Sigmoid colon (tissue), 4 donors: ENCODE results near the gene TMTC1.

Source experiments
- CTCF ChIP-seq, 4 experiments: fragments of 450-650 bp in 3 of 4; fragments of 200-600 bp in 1 of 4; IDR thresholded peaks; one replicate each; pipeline ENCODE4 v1.5.1; 2016 to 2019; ENCODE audit warnings: antibody characterized with exemption in 4 of 4, mild to moderate bottlenecking in 3 of 4, moderate library complexity in 2 of 4
- EP300 ChIP-seq, 4 donors: sonication (generic); formaldehyde crosslinking; IDR thresholded peaks; one replicate each; pipeline ENCODE4 v1.6.1; 2017; ENCODE audit warnings: antibody characterized with exemption in 4 of 4
- POLR2A ChIP-seq, 2 donors: fragments of 450-650 bp; IDR thresholded peaks; one replicate each; pipeline ENCODE4 v1.6.1; 2016; ENCODE audit warnings: antibody characterized with exemption in 2 of 2, mild to moderate bottlenecking in 2 of 2, moderate library complexity in 2 of 2
- POLR2AphosphoS5 ChIP-seq, 4 donors: sonication (generic); formaldehyde crosslinking; IDR thresholded peaks; one replicate each; pipeline ENCODE4 v1.6.1; 2017; ENCODE audit warnings: antibody characterized with exemption in 4 of 4

DNA sequence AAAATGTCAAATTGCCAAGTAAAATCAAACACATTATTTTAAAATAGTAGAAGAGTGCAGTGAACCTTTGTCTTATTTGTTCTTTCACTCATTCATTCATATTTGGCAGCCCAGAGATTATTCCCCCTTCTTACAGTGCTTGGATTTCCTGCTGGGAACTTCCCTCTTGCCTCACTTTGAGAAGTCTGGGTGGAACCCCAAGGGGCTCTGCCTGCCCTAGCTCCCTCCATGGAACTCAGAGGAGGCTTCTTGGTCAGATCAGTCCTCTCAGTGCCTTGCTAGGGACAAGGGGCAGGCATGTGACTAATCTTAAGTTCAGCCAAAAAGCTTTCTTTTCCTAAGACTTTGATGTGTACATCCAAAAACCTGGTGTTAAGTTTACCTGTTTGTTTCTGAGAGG, 201.6 kb downstream of the TMTC1 start:
- TF ChIP-seq CTCF (IDR thresholded peaks at IDR 0.05) (no peak), POLR2A (IDR thresholded peaks at IDR 0.05) (no peak), EP300 (IDR thresholded peaks at IDR 0.05) (no peak), POLR2AphosphoS5 (IDR thresholded peaks at IDR 0.05) (no peak)
